Spinal cord (tissue), 10 donors: ENCODE measurements around the gene STMP1. TPM values are rescaled to one million over a fixed set of nuclear protein-coding genes. Genes with fewer than 3 reads are reported as not detected.
A peak's percentile ranks its signal among the peaks of the same experiment; 100 is the strongest.

Source experiments
- DNase-seq, 6 donors: peaks; one replicate each; pipeline versions ENCODE4 v3.0.0 to v3.0.0-alpha.2; 2013 to 2015; ENCODE audit warnings: low spot score in 6 of 6, low read depth in 4 of 6
- H3K27ac ChIP-seq: one replicate; pipeline ENCODE4 v1.5.1; 2013; ENCODE audit warnings: low read depth, low read length, control low read depth
- H3K27me3 ChIP-seq: one replicate; pipeline ENCODE4 v1.6.1; 2013; ENCODE audit warnings: low read length; ENCODE audit not compliant: control insufficient read depth, insufficient read depth
- H3K36me3 ChIP-seq: one replicate; pipeline ENCODE4 v1.6.1; 2013; ENCODE audit warnings: low read length; ENCODE audit not compliant: control insufficient read depth, insufficient read depth
- H3K4me1 ChIP-seq: one replicate; pipeline ENCODE4 v1.6.1; 2013; ENCODE audit warnings: low read length; ENCODE audit not compliant: control insufficient read depth, insufficient read depth
- H3K4me3 ChIP-seq: one replicate; pipeline ENCODE4 v1.5.1; 2013; ENCODE audit warnings: low read depth, low read length, control low read depth
- H3K9me3 ChIP-seq: one replicate; pipeline ENCODE4 v1.6.1; 2013; ENCODE audit warnings: low read length; ENCODE audit not compliant: control insufficient read depth, insufficient read depth
- WGBS: methylation state at CpG from one replicate; pipeline ENCODE4 v1.1.5; 2013; ENCODE audit warnings: missing lambda C conversion rate; ENCODE audit not compliant: insufficient coverage; 5-methylcytosine and 5-hydroxymethylcytosine counted together
- polyA plus RNA-seq, 2 donors: library from polyadenylated mRNA; unstranded; fragments of 120-200 nt; gene quantifications; one replicate each; pipeline ENCODE4 v1.2.1, GENCODE V29; 2013; ENCODE audit not compliant: insufficient read length in 2 of 2
- total RNA-seq, 2 donors: library from RNA; depleted of rRNA in 1 of 2; stranded (reverse); fragments of 120-200 nt in 1 of 2; fragments of >200 nt in 1 of 2; gene quantifications; one replicate each; pipeline versions ENCODE4 v1.2.3 to v1.2.4, GENCODE V29; 2013 to 2014
- donor health status: healthy.

Gene STMP1
- total and polyA plus RNA-seq, 4 donors, result 29.0 to 84.7 (median 49.8) TPM

DNA sequence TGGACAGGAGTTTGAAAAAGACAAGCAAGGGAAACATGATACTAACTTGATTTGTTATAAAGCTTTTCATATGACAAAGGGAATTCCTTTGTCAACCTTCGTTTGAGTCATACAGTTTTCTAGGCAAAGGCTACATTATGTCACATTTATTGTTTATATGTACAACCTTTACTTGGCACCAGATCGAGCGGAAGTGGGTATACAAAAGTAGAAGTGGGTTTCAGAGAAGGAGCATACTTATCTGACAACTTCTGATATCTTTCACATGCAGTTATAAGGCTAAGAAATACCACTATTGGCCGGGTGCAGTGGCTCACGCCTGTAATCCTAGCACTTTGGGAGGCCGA, 11.0 kb downstream of the STMP1 start:
- no peak overlapping the region for H3K4me3 ChIP-seq
- no peaks in the 10 kb centered on the region for H3K36me3 ChIP-seq
- no peak for DNase-seq
- no peaks in the 10 kb centered on the region for H3K9me3 ChIP-seq
- 95% methylated on average over 3 of the region's 6 CpGs for WGBS
- no peaks in the 10 kb centered on the region for H3K27me3 ChIP-seq
- no peak overlapping the region for H3K27ac ChIP-seq
- no peaks in the 10 kb centered on the region for H3K4me1 ChIP-seq

DNA sequence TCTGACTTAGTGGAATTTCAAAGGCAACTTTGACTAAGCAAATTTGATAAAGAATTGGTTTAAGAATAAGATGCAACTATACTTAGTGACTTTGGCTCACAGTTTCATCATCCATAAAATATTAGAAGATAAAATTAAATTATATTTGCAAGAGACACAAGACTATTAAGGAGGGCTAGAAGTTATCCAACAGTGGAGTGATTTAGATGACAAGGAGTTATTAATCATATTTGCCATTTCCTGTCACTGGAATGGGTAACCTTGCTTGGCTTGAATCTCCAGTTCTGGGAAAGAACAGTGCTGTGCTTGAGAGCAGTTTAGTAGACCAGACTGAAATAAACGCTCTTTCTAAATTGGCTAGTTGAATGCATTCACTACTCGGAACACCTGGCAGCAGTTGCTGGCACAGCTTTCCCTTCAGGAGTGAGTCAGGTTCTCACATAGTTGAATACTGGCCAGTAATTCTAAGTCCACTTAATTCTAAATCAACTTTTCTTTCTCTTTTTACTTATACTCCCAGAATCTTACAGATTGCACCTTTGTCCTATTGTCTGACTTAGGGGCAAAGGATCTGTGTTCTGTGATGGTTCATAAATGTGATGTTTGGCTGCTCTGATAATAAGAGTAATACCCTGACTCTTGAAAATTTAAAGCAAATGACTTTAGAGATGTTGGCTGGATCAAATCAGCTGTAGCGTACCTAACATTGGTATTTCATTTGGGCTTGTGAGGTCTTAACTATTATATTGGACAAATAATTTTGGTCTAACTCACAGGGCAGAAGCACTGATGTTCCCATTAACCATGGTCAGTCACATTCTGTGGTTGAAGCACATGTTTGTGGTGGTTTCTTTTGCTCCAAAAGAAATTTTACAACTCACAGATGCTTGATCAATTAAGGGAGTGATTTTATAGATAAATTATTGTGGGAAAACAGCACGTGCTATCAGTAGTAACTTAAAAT, 16.6 kb downstream of the STMP1 start:
- Histone ChIP-seq H3K4me1 (no peaks in the 10 kb centered on the region), H3K27ac (no peak overlapping the region), H3K36me3 (peaks cover 7% of the 10 kb centered on the region)

DNA sequence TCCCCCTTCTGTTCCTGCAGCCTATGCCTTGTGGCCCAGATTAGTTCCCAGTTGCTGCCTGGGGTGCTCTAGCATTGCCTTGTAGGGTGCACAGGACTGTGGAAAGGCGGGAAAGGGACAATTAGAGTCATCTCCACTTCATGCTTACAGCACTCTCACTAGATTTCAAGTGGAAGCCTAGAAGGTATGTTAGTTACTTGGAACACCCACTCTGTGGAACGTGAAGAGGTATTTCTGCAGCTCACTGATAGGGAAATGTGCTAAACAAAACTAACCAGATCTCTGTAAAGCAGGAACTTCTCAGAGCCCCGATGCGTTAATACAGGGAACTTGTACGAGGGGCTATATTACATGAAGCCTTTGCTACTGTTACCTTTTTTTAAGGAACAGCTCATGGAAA, 19.4 kb downstream of the STMP1 start:
- Histone ChIP-seq H3K4me1 (no peaks in the 10 kb centered on the region), H3K4me3 (no peak overlapping the region), H3K27me3 (no peaks in the 10 kb centered on the region), H3K27ac (no peak overlapping the region), H3K9me3 (no peaks in the 10 kb centered on the region), H3K36me3 (peaks cover 7% of the 10 kb centered on the region)
- no peak for DNase-seq
- 75% methylated on average over 4 of the region's 5 CpGs for WGBS

More for the DNA sequence above, 16.6 kb downstream of the STMP1 start:
- no peak overlapping the region for H3K4me3 ChIP-seq
- H3K27me3 ChIP-seq, result no peaks in the 10 kb centered on the region
- WGBS, result 58% methylated on average over 2 of the region's 4 CpGs
- H3K9me3 ChIP-seq, result no peaks in the 10 kb centered on the region
- DNase-seq, result peak in 2 of 6 donors; percentile 26 to 36

DNA sequence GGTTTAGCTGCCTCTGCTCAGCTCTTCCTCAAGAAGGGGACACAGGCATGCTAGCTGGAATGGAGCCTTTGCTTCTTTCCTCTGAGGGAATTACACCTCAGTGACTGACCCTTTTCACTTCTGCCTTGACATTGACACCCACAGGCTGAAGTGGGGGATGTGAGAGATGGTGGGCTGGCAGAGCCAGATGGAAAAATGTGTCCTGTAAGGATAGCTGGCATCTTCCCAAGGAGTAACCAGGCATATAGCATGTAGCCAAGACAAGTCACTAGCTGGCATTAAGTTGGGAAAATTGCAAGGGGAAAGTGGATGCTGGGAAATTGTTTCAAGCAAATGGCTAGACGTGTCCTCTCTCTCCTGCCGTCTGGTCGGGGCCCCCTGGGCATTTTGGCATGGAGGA, 19.9 kb downstream of the STMP1 start:
- H3K36me3 ChIP-seq, result peaks cover 7% of the 10 kb centered on the region
- H3K4me1 ChIP-seq, result no peaks in the 10 kb centered on the region
- no peaks in the 10 kb centered on the region for H3K9me3 ChIP-seq
- 56% methylated on average over 3 of the region's 3 CpGs for WGBS
- DNase-seq, result no peak
- H3K4me3 ChIP-seq, result no peak overlapping the region
- H3K27me3 ChIP-seq, result no peaks in the 10 kb centered on the region
- H3K27ac ChIP-seq, result no peak overlapping the region

DNA sequence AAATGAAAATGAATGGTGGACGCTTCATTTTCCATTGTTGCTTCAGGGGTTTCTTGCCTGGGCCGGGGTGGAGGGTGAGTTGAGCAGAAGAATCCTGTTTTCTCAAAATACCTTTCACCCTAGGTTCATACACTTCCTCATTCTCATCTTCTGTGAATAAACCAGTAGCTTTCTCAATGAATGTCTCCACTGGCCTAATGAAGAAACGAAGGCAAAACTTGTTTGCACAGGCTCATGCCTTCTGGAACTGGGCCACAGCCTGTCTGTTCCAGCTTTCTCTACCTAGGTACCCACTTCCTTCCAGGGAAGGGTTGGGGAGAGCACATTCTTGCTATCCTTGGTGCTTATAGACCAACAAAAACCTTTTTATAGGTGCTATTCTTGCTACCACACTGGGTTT, 21.3 kb downstream of the STMP1 start:
- no peak for DNase-seq
- no peaks in the 10 kb centered on the region for H3K27me3 ChIP-seq
- no peaks in the 10 kb centered on the region for H3K9me3 ChIP-seq
- no peak overlapping the region for H3K4me3 ChIP-seq
- peaks cover 7% of the 10 kb centered on the region for H3K36me3 ChIP-seq
- 100% methylated on average over 1 of the region's 3 CpGs for WGBS
- no peaks in the 10 kb centered on the region for H3K4me1 ChIP-seq
- no peak overlapping the region for H3K27ac ChIP-seq

DNA sequence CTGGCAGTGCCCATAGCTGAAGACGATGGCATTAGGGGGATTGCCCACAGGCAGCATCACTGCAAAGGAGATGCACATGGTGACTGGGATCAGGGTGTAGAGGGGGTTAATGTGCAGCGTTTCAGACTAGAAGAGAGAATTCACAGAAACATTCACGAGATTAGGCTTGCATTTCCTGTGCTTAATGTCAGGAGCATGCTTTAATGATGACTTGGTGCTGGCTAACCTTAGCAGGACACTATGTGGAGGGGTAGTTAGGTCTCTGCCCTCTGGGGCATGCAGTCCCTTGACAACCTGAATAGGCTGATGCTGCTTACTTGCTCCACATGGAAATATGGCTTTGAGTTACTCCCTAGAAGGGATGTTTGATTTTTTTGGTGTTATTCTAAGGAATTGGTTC, 21.8 kb downstream of the STMP1 start:
- Histone ChIP-seq H3K36me3 (peaks cover 7% of the 10 kb centered on the region), H3K4me1 (no peaks in the 10 kb centered on the region), H3K4me3 (no peak overlapping the region), H3K27ac (no peak overlapping the region), H3K27me3 (no peaks in the 10 kb centered on the region), H3K9me3 (no peaks in the 10 kb centered on the region)
- 67% methylated on average over 3 of the region's 3 CpGs for WGBS
- DNase-seq, result no peak

DNA sequence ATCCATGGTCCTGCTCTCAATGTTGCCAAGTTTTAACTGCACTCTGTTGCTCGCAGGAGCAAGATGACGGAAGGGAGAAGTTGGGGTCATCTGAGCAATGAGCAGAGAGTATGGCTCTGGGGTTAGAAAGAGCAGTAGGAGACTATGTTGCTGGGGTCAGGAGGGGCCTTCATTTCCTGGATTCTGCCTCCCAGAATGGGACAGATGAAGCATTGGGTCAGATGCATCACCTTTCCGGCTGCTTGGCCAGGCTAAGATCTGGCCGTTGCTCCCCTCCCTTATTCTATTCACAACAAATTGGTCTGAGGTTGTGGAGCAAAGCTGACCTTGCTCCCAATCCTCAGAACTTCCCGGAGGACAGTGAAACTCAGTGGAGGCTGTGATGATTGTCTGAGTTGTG, 22.4 kb downstream of the STMP1 start:
- no peak for DNase-seq
- Histone ChIP-seq H3K4me3 (no peak overlapping the region), H3K36me3 (peaks cover 7% of the 10 kb centered on the region), H3K9me3 (no peaks in the 10 kb centered on the region), H3K27ac (no peak overlapping the region), H3K27me3 (no peaks in the 10 kb centered on the region), H3K4me1 (no peaks in the 10 kb centered on the region)
- WGBS, result 91% methylated on average over 2 of the region's 5 CpGs

DNA sequence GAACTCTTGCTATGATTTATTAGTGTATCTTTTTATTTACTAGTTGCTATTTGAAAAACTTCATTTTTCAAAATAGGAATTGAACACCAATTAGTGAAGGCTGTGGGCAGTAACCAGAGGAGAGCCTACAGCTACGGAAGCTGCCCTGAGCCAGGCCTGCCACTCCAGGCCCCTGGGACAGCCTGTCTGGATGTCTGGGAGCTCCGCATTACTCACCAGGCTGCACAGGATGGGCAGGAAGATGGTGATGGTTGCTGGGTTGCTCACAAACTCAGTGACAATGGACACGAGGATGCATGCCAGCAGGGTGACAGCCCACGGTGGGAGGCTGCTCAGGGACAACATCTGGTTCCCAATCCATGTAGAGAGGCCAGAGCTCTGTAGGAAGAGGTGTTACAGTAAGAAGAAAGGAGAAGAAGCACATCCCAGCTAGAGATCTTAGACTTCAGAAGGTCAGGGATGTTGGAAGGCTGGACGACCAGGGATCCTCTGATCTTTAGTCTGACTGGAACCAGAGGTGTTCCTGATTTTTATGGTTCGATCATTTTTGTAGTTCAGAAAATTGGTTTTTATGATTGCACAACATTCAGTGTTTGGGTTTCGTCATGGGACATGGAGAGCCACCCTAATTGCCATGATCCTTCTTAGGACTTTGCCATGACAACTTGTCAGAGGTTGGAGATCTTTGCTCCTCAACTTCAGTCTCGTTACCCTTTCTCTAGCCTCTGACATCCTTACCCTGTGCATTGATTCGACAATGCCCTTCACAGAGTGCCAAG, 23.2 kb downstream of the STMP1 start:
- no peak for DNase-seq
- Histone ChIP-seq H3K27ac (no peak overlapping the region), H3K36me3 (peaks cover 4% of the 10 kb centered on the region), H3K4me3 (no peak overlapping the region), H3K27me3 (no peaks in the 10 kb centered on the region), H3K4me1 (no peaks in the 10 kb centered on the region), H3K9me3 (no peaks in the 10 kb centered on the region)
- WGBS, result 83% methylated on average over 7 of the region's 9 CpGs

DNA sequence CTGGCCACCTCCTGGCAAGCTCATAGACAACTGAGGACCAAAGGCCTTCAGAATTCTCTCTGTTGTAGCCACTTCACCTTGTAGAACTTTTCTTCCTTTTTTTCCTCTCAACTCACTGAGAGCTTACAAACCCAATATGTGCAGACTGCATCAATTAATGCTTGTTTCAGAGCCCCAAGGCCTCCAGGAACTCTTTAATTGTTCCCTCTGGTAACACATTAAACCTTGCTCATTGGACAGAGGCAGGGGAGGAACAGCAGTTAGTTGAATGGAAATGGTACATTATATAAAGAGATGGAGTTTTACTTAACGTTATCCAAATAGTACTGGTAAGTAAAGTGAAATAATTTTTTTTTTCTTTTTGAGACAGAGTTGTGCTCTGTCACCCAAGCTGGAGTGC, 25.2 kb downstream of the STMP1 start:
- Histone ChIP-seq H3K4me3 (no peak overlapping the region), H3K9me3 (no peaks in the 10 kb centered on the region), H3K27ac (no peak overlapping the region), H3K36me3 (no peaks in the 10 kb centered on the region), H3K27me3 (no peaks in the 10 kb centered on the region), H3K4me1 (no peaks in the 10 kb centered on the region)
- no CpG with 5 or more reads among the region's 1 CpG for WGBS
- DNase-seq, result peak in 2 of 6 donors; percentile 18 to 54
